CD4-positive, alpha-beta T cell (primary cell): ENCODE measurements around the gene TM4SF20. TPM values are rescaled to one million over a fixed set of nuclear protein-coding genes. Genes with fewer than 3 reads are reported as not detected.
A peak's percentile ranks its signal among the peaks of the same experiment; 100 is the strongest.

Experiments used
- ATAC-seq: fragments of 200-7000 bp; cut with Tn5 transposase; one replicate; pipeline ENCODE4 v1.10.0; 2022; ENCODE audit warnings: mild to moderate bottlenecking; ENCODE audit not compliant: poor library complexity
- CTCF ChIA-PET: fragments of 350-600 bp; sonication (Branson Sonifier 250); formaldehyde crosslinking; loops from one replicate; lab custom pipeline; 2021; ENCODE audit warnings: antibody characterized with exemption, inconsistent platforms; lab: Charles Lee
- POLR2A ChIA-PET: fragments of 350-600 bp; sonication (Branson Sonifier 250); formaldehyde crosslinking; loops from one replicate; lab custom pipeline; 2021; ENCODE audit warnings: antibody characterized with exemption, inconsistent platforms; lab: Charles Lee
- DNase-seq, 14 experiments: peaks; one replicate each; pipeline ENCODE4 v3.0.0-alpha.2; 2013 to 2020; ENCODE audit warnings: mixed read lengths in 2 of 14
- H3K27ac ChIP-seq, 2 donors: one replicate each; pipeline versions ENCODE4 v1.5.1 to v1.7.0; 2013; ENCODE audit warnings: low read length in 2 of 2, low read depth in 1 of 2, mild to moderate bottlenecking in 1 of 2
- H3K27me3 ChIP-seq, 2 experiments: 1 replicate in 1 of 2; 2 replicates in 1 of 2; pipeline versions ENCODE4 v1.6.1 to v1.7.0; 2013; ENCODE audit warnings: low read length in 2 of 2, control low read depth in 1 of 2, mild to moderate bottlenecking in 1 of 2, moderate library complexity in 1 of 2; ENCODE audit not compliant: insufficient read depth in 2 of 2, control insufficient read depth in 1 of 2
- H3K36me3 ChIP-seq: one replicate; pipeline ENCODE4 v1.6.1; 2013; ENCODE audit warnings: low read length, control low read depth; ENCODE audit not compliant: insufficient read depth
- H3K4me1 ChIP-seq: one replicate; pipeline ENCODE4 v1.6.1; 2013; ENCODE audit warnings: low read length, control low read depth; ENCODE audit not compliant: insufficient read depth
- H3K4me3 ChIP-seq: one replicate; pipeline ENCODE4 v1.5.1; 2013; ENCODE audit warnings: mild to moderate bottlenecking, low read length, moderate library complexity
- H3K9me3 ChIP-seq, 2 experiments: 1 replicate in 1 of 2; 2 replicates in 1 of 2; pipeline versions ENCODE4 v1.6.1 to v1.7.0; 2013; ENCODE audit warnings: low read length in 2 of 2, mild to moderate bottlenecking in 2 of 2, control low read depth in 1 of 2, moderate library complexity in 1 of 2; ENCODE audit not compliant: control insufficient read depth in 1 of 2, insufficient read depth in 1 of 2
- H3K27ac Mint-ChIP-seq: one replicate; pipeline ENCODE4 v1.8.0; 2020; ENCODE audit warnings: mixed read lengths
- H3K27me3 Mint-ChIP-seq: one replicate; pipeline ENCODE4 v1.8.0; 2021; ENCODE audit warnings: mixed read lengths
- H3K36me3 Mint-ChIP-seq: one replicate; pipeline ENCODE4 v1.8.0; 2021; ENCODE audit warnings: low read depth, mixed read lengths
- H3K4me1 Mint-ChIP-seq: one replicate; pipeline ENCODE4 v1.8.0; 2021; ENCODE audit warnings: low read depth, mixed read lengths
- H3K4me3 Mint-ChIP-seq: one replicate; pipeline ENCODE4 v1.8.0; 2020; ENCODE audit warnings: mild to moderate bottlenecking, mixed read lengths
- H3K9me3 Mint-ChIP-seq: one replicate; pipeline ENCODE4 v1.8.0; 2020; ENCODE audit warnings: mixed read lengths
- CTCF ChIP-seq: fragments of 200-600 bp; IDR thresholded peaks from one replicate; pipeline ENCODE4 v1.8.0; 2022; ENCODE audit warnings: antibody characterized with exemption, mild to moderate bottlenecking
- intact Hi-C, 2 experiments: fragments of 100-400 bp; cut with DNase I in 1 of 2; cut with micrococcal nuclease in 1 of 2; formaldehyde crosslinking; loops; one replicate each; pipeline versions ENCODE4 v1.15.1 to v1.9.0; 2023 to 2025; cut with DNase I, micrococcal nuclease
- total RNA-seq, 174 experiments: library from RNA in 2 of 174; stranded (reverse) in 2 of 174; gene quantifications; one replicate each; pipeline ENCODE4 v1.2.3 and lab custom pipeline; 2021 to 2026

The TM4SF20 gene
- total RNA-seq, 2 experiments from 2014 or later: not detected

GRCh38 chr2:227351639-227352038, 27.5 kb downstream of the TM4SF20 start:
- no peaks in the 10 kb centered on the region for H3K27me3 Mint-ChIP-seq
- peaks cover 68% of the 10 kb centered on the region for H3K36me3 Mint-ChIP-seq
- ChIA-PET POLR2A (no interaction called here), CTCF (no interaction called here)
- Histone ChIP-seq H3K4me1 (no peaks in the 10 kb centered on the region), H3K27ac (no peak overlapping the region), H3K27me3 (no peaks in the 10 kb centered on the region), H3K4me3 (no peak overlapping the region), H3K9me3 (no peaks in the 10 kb centered on the region), H3K36me3 (peaks cover 33% of the 10 kb centered on the region)
- no peak for TF ChIP-seq CTCF
- H3K9me3 Mint-ChIP-seq: no peaks in the 10 kb centered on the region
- no peaks in the 10 kb centered on the region for H3K4me1 Mint-ChIP-seq
- ATAC-seq (no peak), DNase-seq (no peak)
- no peak overlapping the region for H3K4me3 Mint-ChIP-seq
- intact Hi-C loops: no loop called here
- H3K27ac Mint-ChIP-seq: peak overlapping the region; percentile 39

- no peaks in the 10 kb centered on the region for H3K9me3 Mint-ChIP-seq
- POLR2A ChIA-PET: interaction anchor here (0.6 to 1.6 kb wide), 2 partner anchors 14 to 131 kb away, joined by 3 to 4 read pairs; no protein-coding TSS in a partner anchor
- no peaks in the 10 kb centered on the region for H3K9me3 ChIP-seq
- H3K4me3 ChIP-seq: no peak overlapping the region
- H3K36me3 ChIP-seq: peaks cover 24% of the 10 kb centered on the region
- no peak overlapping the region for H3K27ac Mint-ChIP-seq
- H3K27ac ChIP-seq: no peak overlapping the region
- TF ChIP-seq CTCF: no peak
- no peaks in the 10 kb centered on the region for H3K27me3 ChIP-seq
- CTCF ChIA-PET: no interaction called here
- DNase-seq (no peak), ATAC-seq (no peak)
- intact Hi-C loops: no loop called here
- H3K4me1 Mint-ChIP-seq: no peaks in the 10 kb centered on the region
- no peaks in the 10 kb centered on the region for H3K4me1 ChIP-seq
- H3K36me3 Mint-ChIP-seq: peaks cover 66% of the 10 kb centered on the region
- no peaks in the 10 kb centered on the region for H3K27me3 Mint-ChIP-seq
- H3K4me3 Mint-ChIP-seq: no peak overlapping the region
Observed at GRCh38 chr2:227349989-227350612, 29.0 kb downstream of the TM4SF20 start.

GRCh38 chr2:227348324-227348723, 30.8 kb downstream of the TM4SF20 start:
- CTCF ChIA-PET: no interaction called here
- no peaks in the 10 kb centered on the region for H3K4me1 ChIP-seq
- peaks cover 27% of the 10 kb centered on the region for H3K36me3 ChIP-seq
- ATAC-seq (no peak), DNase-seq (no peak)
- no peak overlapping the region for H3K4me3 Mint-ChIP-seq
- H3K4me3 ChIP-seq: no peak overlapping the region
- H3K27ac Mint-ChIP-seq: no peak overlapping the region
- H3K27ac ChIP-seq: no peak overlapping the region
- peaks cover 55% of the 10 kb centered on the region for H3K36me3 Mint-ChIP-seq
- H3K9me3 Mint-ChIP-seq: no peaks in the 10 kb centered on the region
- no peaks in the 10 kb centered on the region for H3K9me3 ChIP-seq
- POLR2A ChIA-PET: interaction anchor here (0.6 to 1.6 kb wide), 2 partner anchors 12 to 112 kb away, joined by 4 read pairs; no protein-coding TSS in a partner anchor
- intact Hi-C loops: no loop called here
- no peaks in the 10 kb centered on the region for H3K27me3 Mint-ChIP-seq
- no peaks in the 10 kb centered on the region for H3K4me1 Mint-ChIP-seq
- no peaks in the 10 kb centered on the region for H3K27me3 ChIP-seq
- no peak for TF ChIP-seq CTCF
